ENCODE measurements around the gene COQ4. TPM values are rescaled to one million over a fixed set of nuclear protein-coding genes. Genes with fewer than 3 reads are reported as not detected.
A peak's percentile ranks its signal among the peaks of the same experiment; 100 is the strongest.
"Not testable (repeated sequence)": the region's sequence is repeated elsewhere in the genome, so short reads cannot be mapped to it uniquely, and the experiment has no call there.

The COQ4 gene
- total and polyA plus RNA-seq, 3 donors from 2014 or later, result 50.9 to 65.0 (median 54.9) TPM

DNA sequence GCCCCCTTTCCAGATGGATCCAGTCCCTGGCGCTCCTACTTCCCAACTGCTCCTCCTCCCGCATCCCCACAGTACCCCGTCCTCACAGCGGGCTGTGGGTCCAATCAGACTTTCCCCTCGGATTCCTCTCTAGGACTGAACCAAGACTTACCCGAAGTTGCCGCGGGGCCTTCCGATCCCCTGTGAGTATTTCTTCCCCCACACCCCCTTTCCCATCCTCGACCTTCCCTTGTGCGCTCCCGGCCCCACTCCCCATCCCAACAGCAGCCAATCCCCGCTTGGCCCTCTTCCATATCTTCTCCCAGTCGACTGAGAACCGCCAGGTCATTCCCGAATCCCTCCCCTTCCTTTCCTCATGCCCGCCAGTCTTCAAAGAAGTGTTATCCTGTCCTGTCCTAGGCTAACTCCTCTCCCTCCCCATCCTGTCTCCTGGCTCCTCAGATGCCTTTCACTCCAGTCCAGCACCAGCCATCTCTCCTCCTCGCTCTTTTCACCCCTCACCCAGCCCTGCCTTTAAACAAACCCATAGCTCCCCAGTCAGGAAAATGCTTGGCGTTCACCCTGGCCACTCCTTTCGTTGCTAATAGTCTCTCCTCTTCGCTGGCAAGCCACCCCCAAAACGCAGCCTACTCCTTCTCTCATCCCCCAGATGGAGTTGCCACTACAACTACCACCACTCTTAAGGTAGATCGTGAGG lies 45.9 kb upstream of the COQ4 start:
- TF ChIP-seq, protein P1, sequence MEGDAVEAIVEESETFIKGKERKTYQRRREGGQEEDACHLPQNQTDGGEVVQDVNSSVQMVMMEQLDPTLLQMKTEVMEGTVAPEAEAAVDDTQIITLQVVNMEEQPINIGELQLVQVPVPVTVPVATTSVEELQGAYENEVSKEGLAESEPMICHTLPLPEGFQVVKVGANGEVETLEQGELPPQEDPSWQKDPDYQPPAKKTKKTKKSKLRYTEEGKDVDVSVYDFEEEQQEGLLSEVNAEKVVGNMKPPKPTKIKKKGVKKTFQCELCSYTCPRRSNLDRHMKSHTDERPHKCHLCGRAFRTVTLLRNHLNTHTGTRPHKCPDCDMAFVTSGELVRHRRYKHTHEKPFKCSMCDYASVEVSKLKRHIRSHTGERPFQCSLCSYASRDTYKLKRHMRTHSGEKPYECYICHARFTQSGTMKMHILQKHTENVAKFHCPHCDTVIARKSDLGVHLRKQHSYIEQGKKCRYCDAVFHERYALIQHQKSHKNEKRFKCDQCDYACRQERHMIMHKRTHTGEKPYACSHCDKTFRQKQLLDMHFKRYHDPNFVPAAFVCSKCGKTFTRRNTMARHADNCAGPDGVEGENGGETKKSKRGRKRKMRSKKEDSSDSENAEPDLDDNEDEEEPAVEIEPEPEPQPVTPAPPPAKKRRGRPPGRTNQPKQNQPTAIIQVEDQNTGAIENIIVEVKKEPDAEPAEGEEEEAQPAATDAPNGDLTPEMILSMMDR (IDR thresholded peaks at IDR 0.05), result no peak
- no peak for TF ChIP-seq POLR2A (IDR thresholded peaks at IDR 0.05)
- peak; percentile 38 for DNase-seq
- Histone ChIP-seq H3K4me3 (peak overlapping the region; percentile 76 to 89), H3K9me3 (no peaks in the 10 kb centered on the region), H3K27me3 (no peaks in the 10 kb centered on the region), H3K36me3 (ENCODE audit: low read depth, missing control alignments) (no peaks in the 10 kb centered on the region), H3K4me1 (peaks cover 7% of the 10 kb centered on the region), H3K27ac (peak overlapping the region; percentile 77 to 83)
- intact Hi-C loops (cut with DNase I; ENCODE audit: low total_unique reads), result no loop called here
- WGBS, 2 donors, result 2 to 6% methylated on average over 23 of the region's 23 CpGs

DNA sequence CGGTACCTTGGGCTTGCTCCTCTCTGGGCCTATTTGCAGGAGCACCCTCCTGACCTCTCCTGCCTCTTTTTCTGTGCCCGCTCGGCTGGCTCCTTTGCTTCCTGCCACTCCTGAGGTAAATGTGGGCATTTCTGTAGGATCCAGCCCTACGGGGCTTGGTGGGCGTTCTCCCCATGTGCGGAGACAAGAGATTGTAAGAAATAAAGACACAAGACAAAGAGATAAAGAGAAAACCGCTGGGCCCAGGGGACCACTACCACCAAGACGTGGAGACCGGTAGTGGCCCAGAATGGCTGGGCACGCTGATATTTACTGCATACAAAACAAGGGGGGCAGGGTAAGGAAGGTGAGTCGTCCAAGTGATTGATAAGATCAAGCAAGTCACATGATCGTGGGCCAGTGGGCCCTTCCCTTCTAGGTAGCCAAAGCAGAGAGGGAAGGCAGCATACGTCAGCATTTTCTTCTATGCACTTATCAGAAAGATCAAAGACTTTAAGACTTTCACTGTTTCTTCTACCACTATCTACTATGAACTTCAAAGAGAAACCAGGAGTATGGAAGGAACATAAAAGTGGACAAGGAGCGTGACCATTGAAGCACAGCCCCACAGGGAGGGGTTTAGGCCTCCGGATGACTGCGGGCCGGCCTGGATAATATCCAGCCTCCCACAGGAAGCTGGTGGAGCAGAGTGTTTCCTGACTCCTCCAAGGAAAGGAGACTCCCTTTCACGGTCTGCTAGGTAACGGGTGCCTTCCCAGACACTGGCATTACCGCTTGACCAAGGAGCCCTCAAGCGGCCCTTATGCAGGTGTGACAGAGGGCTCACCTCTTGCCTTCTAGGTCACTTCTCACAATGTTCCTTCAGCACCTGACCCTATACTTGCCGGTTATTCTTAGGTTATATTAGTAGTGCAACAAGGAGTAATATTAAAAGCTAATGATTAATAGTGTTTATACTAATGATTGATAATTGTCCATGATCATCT lies 43.3 kb upstream of the COQ4 start:
- intact Hi-C loops (cut with DNase I; ENCODE audit: low total_unique reads); H3K27me3 ChIP-seq; H3K36me3 ChIP-seq (ENCODE audit: low read depth, missing control alignments); H3K9me3 ChIP-seq; H3K27ac ChIP-seq; H3K4me1 ChIP-seq; H3K4me3 ChIP-seq: not testable (repeated sequence)
- DNase-seq, result peak; percentile 33
- 61 to 65% methylated on average over 22 of the region's 22 CpGs for WGBS, 2 donors

DNA sequence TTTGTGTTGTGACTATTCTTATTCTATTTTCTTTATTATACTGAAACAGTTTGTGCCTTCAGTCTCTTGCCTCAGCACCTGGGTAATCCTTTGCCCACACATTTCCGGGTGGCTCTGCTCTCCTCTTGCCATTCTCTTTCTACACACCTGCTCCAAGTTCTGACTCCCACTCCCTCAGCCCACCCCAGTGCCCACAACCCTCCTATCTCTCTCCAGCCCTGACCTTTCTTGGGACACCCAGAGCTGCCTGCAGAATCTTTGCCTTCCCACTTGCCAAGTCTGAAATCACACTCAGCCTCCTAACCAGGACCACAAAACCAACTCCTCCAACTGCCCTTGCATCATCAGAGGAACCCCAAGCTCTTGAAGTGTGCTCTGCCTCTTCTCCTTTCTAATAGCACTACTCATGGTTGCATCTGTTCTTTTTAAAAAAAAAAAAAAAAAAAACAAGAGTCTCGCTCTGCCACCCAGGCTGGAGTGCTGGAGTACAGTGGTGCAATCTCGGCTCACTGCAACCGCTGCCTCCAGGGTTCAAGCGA lies 42.5 kb upstream of the COQ4 start:
- intact Hi-C loops (cut with DNase I; ENCODE audit: low total_unique reads), result no loop called here
- 90 to 95% methylated on average over 5 of the region's 5 CpGs for WGBS, 2 donors
- Histone ChIP-seq H3K4me3 (no peak overlapping the region), H3K27ac (no peak overlapping the region), H3K9me3 (no peaks in the 10 kb centered on the region), H3K36me3 (ENCODE audit: low read depth, missing control alignments) (no peaks in the 10 kb centered on the region), H3K4me1 (no peaks in the 10 kb centered on the region), H3K27me3 (no peaks in the 10 kb centered on the region)
- no peak for DNase-seq
- TF ChIP-seq POLR2A (IDR thresholded peaks at IDR 0.05), result no peak
- TF ChIP-seq, protein P1 (IDR thresholded peaks at IDR 0.05), result no peak

DNA sequence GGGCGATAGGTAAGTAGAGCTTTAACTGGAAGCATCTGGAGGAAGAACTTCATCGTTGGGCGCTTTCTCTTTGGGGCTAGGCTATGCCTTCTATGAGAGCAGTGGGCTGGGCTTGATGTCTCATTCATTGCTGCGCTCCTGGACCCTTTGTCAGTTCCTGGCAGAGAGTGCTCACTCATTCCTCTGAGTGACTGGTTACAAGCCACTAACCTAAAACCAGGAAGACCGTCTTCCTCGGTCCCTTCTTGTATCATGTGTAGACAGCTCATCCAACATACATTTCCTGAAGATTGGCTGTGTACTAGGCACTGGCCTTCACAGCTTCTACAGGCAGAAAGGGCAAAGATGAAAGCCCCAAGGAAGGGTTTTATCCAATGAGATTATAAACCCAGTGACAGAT lies 40.1 kb upstream of the COQ4 start:
- Histone ChIP-seq H3K36me3 (ENCODE audit: low read depth, missing control alignments) (no peaks in the 10 kb centered on the region), H3K27me3 (no peaks in the 10 kb centered on the region), H3K4me1 (no peaks in the 10 kb centered on the region), H3K4me3 (no peak overlapping the region), H3K27ac (no peak overlapping the region), H3K9me3 (no peaks in the 10 kb centered on the region)
- 95 to 97% methylated on average over 6 of the region's 6 CpGs for WGBS, 2 donors
- no peak for TF ChIP-seq POLR2A (IDR thresholded peaks at IDR 0.05)
- TF ChIP-seq, protein P1 (IDR thresholded peaks at IDR 0.05), result no peak
- DNase-seq, result no peak
- intact Hi-C loops (cut with DNase I; ENCODE audit: low total_unique reads), result no loop called here
